IPS-NIHi7 (cell line): ENCODE results near the gene IL1RN.

Experiments used
- DNase-seq: peaks from one replicate; pipeline ENCODE4 v3.0.0; 2012; ENCODE audit warnings: mixed read lengths; ENCODE audit errors: extremely low spot score

IL1RN gene

GRCh38 chr2:113156278-113157117, 29.1 kb downstream of the IL1RN start:
- no peak for DNase-seq

DNA sequence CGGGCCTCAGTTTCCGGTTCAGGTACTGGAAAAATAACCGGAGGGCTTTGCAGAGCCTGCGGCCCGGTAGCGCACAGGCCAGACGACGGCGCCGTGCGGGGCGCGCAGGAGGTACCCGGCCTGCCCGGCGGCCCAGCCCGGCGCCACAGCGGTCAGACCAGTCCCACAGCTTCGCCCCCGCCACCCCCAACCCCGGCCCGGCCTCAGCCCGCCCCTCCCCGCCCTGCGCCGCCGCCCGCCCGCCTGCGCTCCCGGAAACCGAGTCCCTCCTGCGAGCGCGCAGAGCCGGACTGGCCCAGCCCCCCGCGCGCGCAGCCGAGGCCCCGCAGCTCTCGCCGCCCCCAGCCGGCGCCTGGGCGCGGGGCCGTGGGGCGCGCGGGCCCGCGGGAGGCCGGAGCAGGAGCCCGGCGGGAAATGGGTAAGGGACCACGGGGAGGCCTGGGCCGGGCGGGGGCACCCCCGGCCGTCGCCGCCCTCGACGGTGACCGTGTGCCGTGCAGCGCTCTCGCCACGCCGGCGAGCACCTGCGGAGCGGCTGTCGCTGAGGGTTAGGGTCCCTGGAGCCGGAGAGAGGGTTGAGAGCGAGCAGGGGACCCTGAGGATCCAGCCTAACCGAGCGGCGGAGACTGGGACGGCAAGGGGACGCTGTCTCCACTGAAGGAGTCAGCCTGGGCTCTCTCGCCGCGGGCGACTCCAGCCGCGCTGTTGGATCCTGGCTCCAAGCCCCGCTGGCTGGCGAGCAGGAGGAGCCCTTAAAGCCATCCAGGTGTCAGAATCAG, 29.9 kb downstream of the IL1RN start:
- peak; percentile 82 for DNase-seq

DNA sequence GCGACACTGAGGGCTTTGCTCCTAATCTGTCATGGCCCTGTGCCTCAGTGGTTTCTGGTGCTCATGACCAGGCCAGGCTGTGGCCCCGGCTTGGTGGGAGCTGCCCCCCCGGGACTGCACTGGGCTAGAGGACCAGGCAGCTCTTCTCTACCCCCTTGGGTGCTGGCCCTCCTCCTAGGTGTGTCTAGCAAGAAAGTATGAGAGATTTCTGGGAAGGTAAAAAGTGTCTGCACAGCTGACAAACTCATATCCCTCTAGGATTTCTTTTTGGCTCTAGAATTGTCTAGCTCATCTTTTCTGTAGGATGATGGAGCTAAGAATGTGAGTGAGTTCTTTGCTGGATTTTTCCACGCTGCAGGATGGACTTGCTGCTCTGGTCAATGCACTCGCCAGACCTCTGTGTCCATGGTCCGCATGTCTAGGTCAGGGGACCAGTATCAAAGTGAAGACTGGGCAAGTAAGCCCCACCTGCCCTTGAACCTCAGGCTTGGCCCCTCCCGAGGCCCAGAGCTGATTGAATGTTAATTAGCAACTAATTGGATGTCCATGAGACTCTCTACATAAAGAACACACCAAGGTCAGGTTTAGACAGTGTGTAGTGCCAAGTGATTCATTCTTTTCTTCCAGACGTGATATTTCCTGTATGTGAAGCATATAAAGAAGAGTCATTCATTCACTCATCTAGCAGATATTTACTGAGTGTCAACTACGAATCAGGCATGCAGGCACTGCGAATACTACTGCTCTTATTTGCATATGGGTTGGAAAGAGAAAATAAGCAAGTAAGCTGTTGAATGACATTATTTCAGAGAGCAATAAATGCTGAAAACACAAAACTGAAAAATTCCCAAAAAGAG, 30.7 kb downstream of the IL1RN start:
- DNase-seq: no peak

DNA sequence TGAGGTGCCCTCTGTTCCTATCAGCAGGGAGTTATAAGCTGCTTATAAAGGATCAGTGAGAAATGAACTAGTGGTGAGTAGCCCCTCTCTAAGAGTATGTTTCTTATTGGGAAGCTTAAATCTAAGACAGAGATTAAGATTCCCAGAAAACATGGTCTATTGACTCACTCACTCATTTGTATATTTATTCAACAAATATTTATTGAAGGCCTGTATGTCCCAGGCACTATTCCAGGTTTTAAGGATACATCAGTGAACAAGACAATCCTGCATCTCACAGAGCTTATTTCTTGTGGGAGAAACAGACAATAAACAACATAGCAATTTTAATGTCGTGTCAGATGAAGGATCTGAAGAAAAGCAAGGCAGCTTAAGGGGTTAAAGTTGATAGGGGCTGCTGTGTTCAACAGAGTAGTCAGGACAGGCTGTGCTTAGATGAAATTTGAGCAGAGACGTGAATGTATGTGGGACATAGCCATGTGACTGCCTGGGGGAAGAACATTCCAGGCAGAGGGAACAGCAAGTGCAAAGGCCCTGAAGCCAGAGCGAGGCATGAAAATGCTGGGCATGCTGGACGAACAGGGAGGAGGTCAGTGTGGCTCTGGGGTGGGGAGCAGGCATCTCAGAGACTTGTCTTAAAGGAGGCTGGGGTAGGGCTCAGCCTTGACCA, 31.6 kb downstream of the IL1RN start:
- no peak for DNase-seq

GRCh38 chr2:113160248-113160647, 32.9 kb downstream of the IL1RN start:
- DNase-seq: no peak

- no peak for DNase-seq
These were observed 33.6 kb downstream of the IL1RN start for GRCh38 chr2:113160962-113161361.

GRCh38 chr2:113162173-113162572, 34.8 kb downstream of the IL1RN start:
- no peak for DNase-seq

- no peak for DNase-seq
These were observed 35.5 kb downstream of the IL1RN start for GRCh38 chr2:113162869-113163268.

DNA sequence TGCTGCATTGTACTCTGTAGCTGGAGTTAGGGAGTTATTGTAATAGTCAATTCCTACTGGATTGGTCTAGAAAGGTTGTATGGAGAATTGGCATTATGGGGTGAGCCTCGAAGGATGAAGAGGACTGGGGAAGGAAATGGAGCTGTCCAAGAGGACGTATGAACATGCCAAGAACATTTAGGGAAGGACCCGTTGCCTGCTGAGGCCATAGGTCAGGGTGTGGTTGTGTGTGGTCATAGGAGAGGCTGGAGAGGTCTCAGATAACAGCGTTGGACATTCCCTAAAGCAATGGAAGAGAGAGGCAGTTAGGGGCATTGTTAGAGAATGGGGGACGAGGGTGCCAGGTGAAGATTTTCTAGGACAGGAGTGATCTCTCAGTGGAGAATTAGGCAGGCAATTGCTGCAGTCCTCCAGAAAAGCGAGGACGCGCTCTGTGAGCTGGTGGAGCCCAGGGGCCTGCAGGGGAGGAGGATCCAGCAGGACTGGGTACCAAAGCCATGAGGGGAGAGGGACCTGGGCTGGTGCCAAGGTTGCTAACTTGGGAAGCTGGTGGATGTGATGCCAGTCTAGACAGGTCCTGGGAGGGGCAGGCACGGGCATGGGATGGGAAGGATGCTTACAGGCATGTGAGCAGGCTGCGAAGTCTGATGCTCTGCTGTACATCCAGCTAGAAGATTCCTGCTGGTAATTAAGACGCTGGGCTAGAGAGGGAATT, 37.0 kb downstream of the IL1RN start:
- DNase-seq: peak; percentile 1

GRCh38 chr2:113164930-113165585, 37.7 kb downstream of the IL1RN start:
- peak; percentile 67 for DNase-seq

DNA sequence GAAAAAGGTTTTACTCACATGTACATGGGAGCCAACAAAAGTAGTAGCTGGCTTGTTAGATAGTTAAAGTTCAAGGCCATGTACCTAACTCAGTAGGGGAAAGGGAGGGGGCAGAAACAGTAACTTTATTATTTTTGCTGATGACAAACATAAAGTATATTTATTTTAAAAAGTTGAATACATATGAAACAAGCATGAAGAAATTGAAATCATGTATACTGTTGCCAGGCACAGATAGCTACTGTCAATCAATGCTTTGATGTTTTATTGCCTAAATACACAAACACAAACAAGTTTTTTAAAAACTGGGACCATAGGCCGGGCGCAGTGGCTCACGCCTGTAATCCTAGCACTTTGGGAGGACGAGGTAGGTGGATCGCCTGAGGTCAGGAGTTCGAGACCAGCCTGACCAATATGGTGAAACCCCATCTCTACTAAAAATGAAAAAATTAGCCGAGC, 38.8 kb downstream of the IL1RN start:
- no peak for DNase-seq

DNA sequence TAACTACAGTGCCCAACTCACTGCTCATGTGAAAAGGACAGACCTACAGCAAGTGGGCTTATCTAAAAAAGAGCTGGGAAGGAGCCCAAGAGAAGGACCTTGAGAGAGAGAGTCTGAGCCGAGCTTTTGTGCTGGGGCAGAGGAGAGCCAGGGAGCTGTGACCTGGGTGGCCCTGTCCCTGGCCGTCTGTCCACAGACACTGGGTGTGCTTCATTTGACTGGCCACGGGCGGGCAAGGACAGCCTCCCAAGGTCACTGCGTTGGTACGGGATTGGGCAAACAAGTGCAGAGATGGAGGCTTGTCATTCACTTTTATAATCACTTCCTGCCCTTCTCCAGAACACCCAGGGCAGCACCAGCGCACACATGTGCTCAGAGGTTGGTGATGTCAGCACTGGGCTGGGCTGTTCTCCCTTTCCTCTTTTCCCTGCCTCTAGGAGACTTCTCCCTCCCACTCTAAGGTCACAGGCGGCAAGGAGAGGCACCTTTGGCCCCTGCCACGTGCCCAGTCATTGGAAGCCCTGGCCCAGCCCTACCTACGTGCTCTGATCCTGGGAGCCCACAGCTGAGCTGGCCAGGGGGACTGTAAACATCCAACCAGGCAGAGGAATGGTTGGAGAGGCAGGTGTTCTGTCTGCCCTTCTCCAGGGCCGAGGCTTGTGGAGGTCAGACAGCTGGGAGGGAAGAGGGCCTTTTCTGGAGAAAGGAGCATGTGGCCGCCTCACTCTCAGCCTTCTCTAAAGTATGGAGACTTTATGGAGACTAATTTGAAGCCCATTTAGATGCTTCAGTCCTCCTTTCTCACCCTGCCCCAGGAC, 39.9 kb downstream of the IL1RN start:
- no peak for DNase-seq

- no peak for DNase-seq
These were observed 40.6 kb downstream of the IL1RN start for GRCh38 chr2:113167962-113168340.

GRCh38 chr2:113169002-113169530, 41.7 kb downstream of the IL1RN start:
- peak; percentile 3 for DNase-seq

DNA sequence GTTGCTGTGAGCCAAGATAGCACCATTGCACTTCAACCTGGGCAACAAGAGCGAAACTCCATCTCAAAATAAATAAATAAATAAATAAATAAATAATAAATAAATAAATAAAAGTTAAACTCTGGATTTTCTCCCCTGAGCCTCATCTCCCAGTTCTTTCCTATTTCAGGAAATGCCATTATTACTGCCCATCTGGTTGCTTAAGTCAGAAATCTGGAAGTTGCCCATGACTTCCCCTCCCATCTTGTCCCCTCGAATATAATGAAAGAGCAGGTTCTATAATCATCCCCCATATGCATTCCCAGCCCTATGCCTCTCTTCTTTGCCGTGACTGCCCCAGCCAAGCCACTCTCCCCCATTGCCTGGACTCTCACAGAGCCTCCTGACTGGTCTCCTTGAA, 42.2 kb downstream of the IL1RN start:
- no peak for DNase-seq

GRCh38 chr2:113171334-113172075, 44.1 kb downstream of the IL1RN start:
- peak; percentile 1 for DNase-seq

- no peak for DNase-seq
These were observed 45.5 kb downstream of the IL1RN start for GRCh38 chr2:113172721-113173541.
